ENCODE data around the gene NSUN6. TPM values are rescaled to one million over a fixed set of nuclear protein-coding genes. Genes with fewer than 3 reads are reported as not detected.

Gene NSUN6
- total and polyA plus RNA-seq, 2 experiments from 2014 or later: 4.1 to 5.4 TPM

DNA sequence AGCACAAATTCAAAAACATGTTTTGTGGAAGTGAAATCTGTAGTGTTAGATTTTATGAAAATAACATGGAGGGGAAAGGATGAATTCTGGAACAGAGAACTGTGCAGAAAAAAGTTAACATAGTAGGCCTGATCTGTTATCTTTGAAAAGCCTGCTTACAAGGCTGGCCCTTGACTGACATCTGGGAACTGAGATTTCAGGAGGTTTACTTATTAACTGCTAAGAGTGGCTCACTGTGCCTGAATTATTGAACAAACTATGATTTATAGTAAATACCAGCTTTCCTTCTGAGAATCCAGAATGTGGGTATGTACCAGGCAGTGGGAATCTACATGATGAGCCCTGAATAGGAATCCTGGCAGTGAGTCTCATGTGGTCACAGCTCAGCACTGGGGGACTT is 30.5 kb downstream of the NSUN6 start:
- no peak overlapping the region for H3K4me2 ChIP-seq (ENCODE audit: unreplicated experiment)
- H3K36me3 ChIP-seq (ENCODE audit: low read depth): no peaks in the 10 kb centered on the region
- H4K20me1 ChIP-seq (ENCODE audit: insufficient read depth): no peaks in the 10 kb centered on the region
- peaks cover 12% of the 10 kb centered on the region for H3K4me1 ChIP-seq (ENCODE audit: insufficient read depth)
- no peaks in the 10 kb centered on the region for H3K9me3 ChIP-seq (ENCODE audit: low read depth)
- H3K4me3 ChIP-seq: no peak overlapping the region
- no peaks in the 10 kb centered on the region for H3K27me3 ChIP-seq (replicated peaks; ENCODE audit: insufficient read depth)
- TF ChIP-seq EZH2 (IDR thresholded peaks at IDR 0.05; ENCODE audit: insufficient read depth, poor library complexity, severe bottlenecking) (no peak), EZH2phosphoT487 (IDR thresholded peaks at IDR 0.05; ENCODE audit: insufficient read depth, low read depth) (no peak)
- no peaks in the 10 kb centered on the region for H3K9me2 ChIP-seq (ENCODE audit: insufficient read depth)
- DNase-seq: no peak
- no peaks in the 10 kb centered on the region for H3K79me2 ChIP-seq (ENCODE audit: insufficient read depth)
- in situ Hi-C loops (cut with MboI): no loop called here
- H2AFZ ChIP-seq: no peak overlapping the region
- peaks cover 5% of the 10 kb centered on the region; the same call in 1 of the 2 replicates for H3F3A ChIP-seq (ENCODE audit: insufficient read depth)
- no peak overlapping the region for H3K9ac ChIP-seq
- no peak overlapping the region for H3K27ac ChIP-seq

DNA sequence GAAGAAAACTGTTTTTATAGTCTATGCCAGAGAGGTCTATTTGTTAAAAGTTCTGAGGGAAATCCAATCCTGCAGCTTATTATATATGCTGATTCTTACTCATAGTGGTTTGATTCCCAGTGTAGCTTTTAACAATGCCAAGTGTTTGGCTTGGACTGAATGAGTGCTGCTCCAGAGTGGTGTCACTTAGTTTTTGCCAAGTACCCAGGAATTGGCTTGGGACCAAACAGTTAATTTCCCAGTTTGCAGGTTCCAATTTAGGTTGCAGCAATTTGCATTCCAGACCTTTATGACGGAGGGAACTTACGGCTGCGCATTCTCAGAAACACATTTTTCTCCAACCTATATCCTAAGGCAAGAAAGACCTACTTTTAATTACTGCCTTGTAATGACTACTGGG is 32.4 kb downstream of the NSUN6 start:
- Histone ChIP-seq H3K9ac (no peak overlapping the region), H3F3A (ENCODE audit: insufficient read depth) (peaks cover 3% of the 10 kb centered on the region; the same call in 1 of the 2 replicates), H3K4me2 (ENCODE audit: unreplicated experiment) (no peak overlapping the region), H3K79me2 (ENCODE audit: insufficient read depth) (no peaks in the 10 kb centered on the region), H4K20me1 (ENCODE audit: insufficient read depth) (no peaks in the 10 kb centered on the region), H3K36me3 (ENCODE audit: low read depth) (no peaks in the 10 kb centered on the region), H3K4me3 (no peak overlapping the region), H3K9me3 (ENCODE audit: low read depth) (no peaks in the 10 kb centered on the region), H3K9me2 (ENCODE audit: insufficient read depth) (no peaks in the 10 kb centered on the region), H3K27me3 (replicated peaks; ENCODE audit: insufficient read depth) (no peaks in the 10 kb centered on the region), H3K27ac (no peak overlapping the region), H3K4me1 (ENCODE audit: insufficient read depth) (peaks cover 10% of the 10 kb centered on the region), H2AFZ (no peak overlapping the region)
- TF ChIP-seq EZH2 (IDR thresholded peaks at IDR 0.05; ENCODE audit: insufficient read depth, poor library complexity, severe bottlenecking): no peak
- no peak for TF ChIP-seq EZH2phosphoT487 (IDR thresholded peaks at IDR 0.05; ENCODE audit: insufficient read depth, low read depth)
- in situ Hi-C loops (cut with MboI): no loop called here
- DNase-seq: no peak
- 92 to 94% methylated on average over 3 of the region's 3 CpGs for WGBS, 2 experiments (ENCODE audit: low coverage in 1 of 2, low lambda C conversion rate in 2 of 2, missing lambda C conversion rate in 2 of 2)

GRCh38 chr10:18616337-18616736 is 35.0 kb downstream of the NSUN6 start:
- H4K20me1 ChIP-seq (ENCODE audit: insufficient read depth): no peaks in the 10 kb centered on the region
- no peaks in the 10 kb centered on the region for H3K9me3 ChIP-seq (ENCODE audit: low read depth)
- TF ChIP-seq EZH2 (IDR thresholded peaks at IDR 0.05; ENCODE audit: insufficient read depth, poor library complexity, severe bottlenecking) (no peak), EZH2phosphoT487 (IDR thresholded peaks at IDR 0.05; ENCODE audit: insufficient read depth, low read depth) (no peak)
- no peak overlapping the region for H3K4me2 ChIP-seq (ENCODE audit: unreplicated experiment)
- no peaks in the 10 kb centered on the region for H3K4me1 ChIP-seq (ENCODE audit: insufficient read depth)
- WGBS, 2 experiments (ENCODE audit: low coverage in 1 of 2, low lambda C conversion rate in 2 of 2, missing lambda C conversion rate in 2 of 2): 79 to 91% methylated on average over 3 of the region's 3 CpGs
- DNase-seq: no peak
- H3K36me3 ChIP-seq (ENCODE audit: low read depth): no peaks in the 10 kb centered on the region
- H3K27me3 ChIP-seq (replicated peaks; ENCODE audit: insufficient read depth): no peaks in the 10 kb centered on the region
- H2AFZ ChIP-seq: no peak overlapping the region
- H3K79me2 ChIP-seq (ENCODE audit: insufficient read depth): no peaks in the 10 kb centered on the region
- in situ Hi-C loops (cut with MboI): no loop called here
- no peaks in the 10 kb centered on the region for H3F3A ChIP-seq (ENCODE audit: insufficient read depth)
- no peak overlapping the region for H3K9ac ChIP-seq
- H3K27ac ChIP-seq: no peak overlapping the region
- H3K4me3 ChIP-seq: no peak overlapping the region
- H3K9me2 ChIP-seq (ENCODE audit: insufficient read depth): no peaks in the 10 kb centered on the region

GRCh38 chr10:18615618-18616017 is 35.8 kb downstream of the NSUN6 start:
- Histone ChIP-seq H3K27ac (no peak overlapping the region), H2AFZ (no peak overlapping the region), H3K9ac (no peak overlapping the region), H3K27me3 (replicated peaks; ENCODE audit: insufficient read depth) (no peaks in the 10 kb centered on the region), H3K79me2 (ENCODE audit: insufficient read depth) (no peaks in the 10 kb centered on the region), H3K9me3 (ENCODE audit: low read depth) (no peaks in the 10 kb centered on the region), H3K9me2 (ENCODE audit: insufficient read depth) (no peaks in the 10 kb centered on the region), H4K20me1 (ENCODE audit: insufficient read depth) (no peaks in the 10 kb centered on the region), H3K4me1 (ENCODE audit: insufficient read depth) (peaks cover 3% of the 10 kb centered on the region), H3K4me2 (ENCODE audit: unreplicated experiment) (no peak overlapping the region), H3K4me3 (no peak overlapping the region), H3F3A (ENCODE audit: insufficient read depth) (no peaks in the 10 kb centered on the region), H3K36me3 (ENCODE audit: low read depth) (no peaks in the 10 kb centered on the region)
- DNase-seq: no peak
- 94 to 95% methylated on average over 4 of the region's 4 CpGs for WGBS, 2 experiments (ENCODE audit: low coverage in 1 of 2, low lambda C conversion rate in 2 of 2, missing lambda C conversion rate in 2 of 2)
- in situ Hi-C loops (cut with MboI): no loop called here
- no peak for TF ChIP-seq EZH2phosphoT487 (IDR thresholded peaks at IDR 0.05; ENCODE audit: insufficient read depth, low read depth)
- no peak for TF ChIP-seq EZH2 (IDR thresholded peaks at IDR 0.05; ENCODE audit: insufficient read depth, poor library complexity, severe bottlenecking)

GRCh38 chr10:18611168-18611567 is 40.2 kb downstream of the NSUN6 start:
- no peak for TF ChIP-seq EZH2 (IDR thresholded peaks at IDR 0.05; ENCODE audit: insufficient read depth, poor library complexity, severe bottlenecking)
- no peak for TF ChIP-seq EZH2phosphoT487 (IDR thresholded peaks at IDR 0.05; ENCODE audit: insufficient read depth, low read depth)
- H3K79me2 ChIP-seq (ENCODE audit: insufficient read depth): no peaks in the 10 kb centered on the region
- no peaks in the 10 kb centered on the region for H4K20me1 ChIP-seq (ENCODE audit: insufficient read depth)
- H2AFZ ChIP-seq: no peak overlapping the region
- no peaks in the 10 kb centered on the region for H3K9me3 ChIP-seq (ENCODE audit: low read depth)
- H3K4me2 ChIP-seq (ENCODE audit: unreplicated experiment): no peak overlapping the region
- H3K36me3 ChIP-seq (ENCODE audit: low read depth): no peaks in the 10 kb centered on the region
- H3K27ac ChIP-seq: no peak overlapping the region
- 98 to 100% methylated on average over 4 of the region's 4 CpGs for WGBS, 2 experiments (ENCODE audit: low coverage in 1 of 2, low lambda C conversion rate in 2 of 2, missing lambda C conversion rate in 2 of 2)
- H3K9ac ChIP-seq: no peak overlapping the region
- no peak for DNase-seq
- H3K27me3 ChIP-seq (replicated peaks; ENCODE audit: insufficient read depth): no peaks in the 10 kb centered on the region
- H3F3A ChIP-seq (ENCODE audit: insufficient read depth): peaks cover 17% of the 10 kb centered on the region; the same call in 1 of the 2 replicates
- H3K4me1 ChIP-seq (ENCODE audit: insufficient read depth): peaks cover 24% of the 10 kb centered on the region
- in situ Hi-C loops (cut with MboI): no loop called here
- no peaks in the 10 kb centered on the region for H3K9me2 ChIP-seq (ENCODE audit: insufficient read depth)
- no peak overlapping the region for H3K4me3 ChIP-seq
